ENCODE data around the gene LIMCH1. TPM values are rescaled to one million over a fixed set of nuclear protein-coding genes. Genes with fewer than 3 reads are reported as not detected.
"Not testable (repeated sequence)": the region's sequence is repeated elsewhere in the genome, so short reads cannot be mapped to it uniquely, and the experiment has no call there.

Gene LIMCH1
- 100 to 1,000 TPM in 9 of 10 donors, 10 to 100 TPM in 1; 67.3 to 152 (median 119) TPM for polyA plus RNA-seq (ENCODE audit: insufficient read length in 10 of 10)
- long read RNA-seq, donor 1, full-length matches to known transcripts, result 2 of 7 reads
- long read RNA-seq, donor 1, partial matches to known transcripts, result 5 of 7 reads
- long read RNA-seq, donor 1, other reads (novel, unspliced or antisense), result 0 of 7 reads
- long read RNA-seq, donor 2, full-length matches to known transcripts, result 1 of 1 reads
- long read RNA-seq, donor 2, partial matches to known transcripts, result 0 of 1 reads
- long read RNA-seq, donor 2, other reads (novel, unspliced or antisense), result 0 of 1 reads
- long read RNA-seq, donor 3, result 0 reads
- long read RNA-seq, donor 4, full-length matches to known transcripts, result 5 of 5 reads
- long read RNA-seq, donor 4, partial matches to known transcripts, result 0 of 5 reads
- long read RNA-seq, donor 4, other reads (novel, unspliced or antisense), result 0 of 5 reads
- long read RNA-seq, donor 5, partial matches to known transcripts, result 20 of 22 reads
- long read RNA-seq, donor 5, other reads (novel, unspliced or antisense), result 0 of 22 reads
- long read RNA-seq, donor 6, full-length matches to known transcripts, result 2 of 218 reads
- long read RNA-seq, donor 6, partial matches to known transcripts, result 216 of 218 reads
- long read RNA-seq, donor 6, other reads (novel, unspliced or antisense), result 0 of 218 reads
- long read RNA-seq, donor 7, full-length matches to known transcripts, result 4 of 120 reads
- long read RNA-seq, donor 7, partial matches to known transcripts, result 116 of 120 reads
- long read RNA-seq, donor 7, other reads (novel, unspliced or antisense), result 0 of 120 reads
- long read RNA-seq, donor 8, full-length matches to known transcripts, result 1 of 1 reads
- long read RNA-seq, donor 8, partial matches to known transcripts, result 0 of 1 reads
- long read RNA-seq, donor 8, other reads (novel, unspliced or antisense), result 0 of 1 reads
- long read RNA-seq, donor 9, result 0 reads

GRCh38 chr4:41538017-41538733 is at the start of gene LIMCH1:
LIMCH1 (plus strand) TSS chr4:41538157; CDS start chr4:41605996, 67,839 bp downstream.
- peak; percentile 43 to 75 (median 66) for DNase-seq

- not testable (repeated sequence) for DNase-seq
These were observed 46.8 kb upstream of the LIMCH1 start for GRCh38 chr4:41491081-41491576.

GRCh38 chr4:41496977-41497376 is 41.0 kb upstream of the LIMCH1 start:
- no peak for DNase-seq

GRCh38 chr4:41498177-41498576 is 39.8 kb upstream of the LIMCH1 start:
- no peak for DNase-seq

- DNase-seq, result no peak
These were observed 33.7 kb upstream of the LIMCH1 start for GRCh38 chr4:41504167-41504818.

- DNase-seq, result no peak
These were observed 32.7 kb upstream of the LIMCH1 start for GRCh38 chr4:41505161-41505661.

- peak in 1 of 3 donors; percentile 19 for DNase-seq
These were observed 31.8 kb upstream of the LIMCH1 start for GRCh38 chr4:41506130-41506529.

- peak in 1 of 3 donors; percentile 15 for DNase-seq
These were observed 30.5 kb upstream of the LIMCH1 start for GRCh38 chr4:41507291-41507947.

GRCh38 chr4:41509451-41509866 is 28.5 kb upstream of the LIMCH1 start:
- DNase-seq, result peak in 1 of 3 donors; percentile 19

- no peak for DNase-seq
These were observed 27.8 kb upstream of the LIMCH1 start for GRCh38 chr4:41510179-41510578.

GRCh38 chr4:41512136-41512535 is 25.8 kb upstream of the LIMCH1 start:
- no peak for DNase-seq

GRCh38 chr4:41512596-41512995 is 25.4 kb upstream of the LIMCH1 start:
- DNase-seq, result no peak

- DNase-seq, result no peak
These were observed 23.8 kb upstream of the LIMCH1 start for GRCh38 chr4:41514169-41514568.

GRCh38 chr4:41514766-41515481 is 23.0 kb upstream of the LIMCH1 start:
- no peak for DNase-seq

GRCh38 chr4:41517121-41517520 is 20.8 kb upstream of the LIMCH1 start:
- no peak for DNase-seq

GRCh38 chr4:41517747-41518146 is 20.2 kb upstream of the LIMCH1 start:
- DNase-seq, result no peak

- no peak for DNase-seq
These were observed 13.5 kb upstream of the LIMCH1 start for GRCh38 chr4:41524425-41524824.

- DNase-seq, result peak in 2 of 3 donors; percentile 47 to 86
These were observed 12.8 kb upstream of the LIMCH1 start for GRCh38 chr4:41525129-41525528.

- no peak for DNase-seq
These were observed 11.3 kb upstream of the LIMCH1 start for GRCh38 chr4:41526628-41527027.
